ENCODE data around the gene DCPS. TPM values are rescaled to one million over a fixed set of nuclear protein-coding genes. Genes with fewer than 3 reads are reported as not detected.

Gene DCPS
- total RNA-seq, 1 experiment from 2014 or later, result 26.2 TPM

DNA sequence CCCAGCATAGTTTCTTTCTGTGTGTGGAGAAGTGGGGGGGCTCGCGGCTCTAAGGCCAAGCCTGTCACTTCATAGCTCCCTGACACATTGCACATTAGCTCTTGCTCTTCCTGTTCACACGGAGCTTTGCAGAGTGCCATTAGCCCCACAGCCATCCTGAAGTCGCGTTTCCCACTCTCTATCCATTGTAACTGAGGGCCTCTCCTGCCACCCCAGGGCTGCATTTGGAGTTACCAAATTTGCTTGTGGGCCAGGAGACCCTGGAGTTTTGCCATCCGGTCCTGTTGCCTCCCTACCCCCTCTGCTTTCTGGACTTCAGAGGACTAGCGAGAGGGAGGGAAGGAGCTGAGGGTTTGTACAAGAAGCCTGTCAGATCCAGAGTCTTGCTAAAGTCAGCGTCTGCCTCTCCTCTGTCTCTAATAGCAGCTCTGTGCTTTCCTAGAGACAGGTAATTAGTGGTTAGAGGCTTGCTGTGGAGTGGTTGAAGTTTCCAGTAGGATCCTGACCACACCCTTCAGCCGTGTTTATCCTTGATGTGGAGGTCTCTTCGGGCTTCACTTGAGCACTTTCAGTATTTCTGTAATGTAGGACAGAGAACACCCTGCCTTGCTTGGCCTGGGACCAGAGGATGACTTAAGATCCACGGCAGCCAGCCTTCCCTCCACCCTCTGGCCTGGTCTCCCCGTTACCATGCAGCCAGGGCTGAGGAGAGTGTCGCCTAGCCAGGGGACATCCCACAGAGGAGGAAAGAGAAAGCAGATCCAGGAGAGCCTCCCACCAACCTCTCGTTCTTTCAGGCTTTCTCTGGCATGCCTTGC lies 14.1 kb downstream of the DCPS start:
- H3K36me3 Mint-ChIP-seq, result peaks cover 23% of the 10 kb centered on the region
- DNase-seq (ENCODE audit: low spot score), result no peak
- peaks cover 5% of the 10 kb centered on the region; the same call in 1 of the 2 replicates for H3K9me3 Mint-ChIP-seq
- H3K4me3 Mint-ChIP-seq, result no peak overlapping the region
- ChIA-PET CTCF (interaction anchor here (1.0 kb wide), 1 partner anchor 35 kb away, joined by 3 read pairs; no protein-coding TSS in a partner anchor), POLR2A (no interaction called here)
- TF ChIP-seq, protein P1, sequence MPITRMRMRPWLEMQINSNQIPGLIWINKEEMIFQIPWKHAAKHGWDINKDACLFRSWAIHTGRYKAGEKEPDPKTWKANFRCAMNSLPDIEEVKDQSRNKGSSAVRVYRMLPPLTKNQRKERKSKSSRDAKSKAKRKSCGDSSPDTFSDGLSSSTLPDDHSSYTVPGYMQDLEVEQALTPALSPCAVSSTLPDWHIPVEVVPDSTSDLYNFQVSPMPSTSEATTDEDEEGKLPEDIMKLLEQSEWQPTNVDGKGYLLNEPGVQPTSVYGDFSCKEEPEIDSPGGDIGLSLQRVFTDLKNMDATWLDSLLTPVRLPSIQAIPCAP (CRISPR knock-in tag; IDR thresholded peaks at IDR 0.05), result no peak
- TF ChIP-seq, protein P2, sequence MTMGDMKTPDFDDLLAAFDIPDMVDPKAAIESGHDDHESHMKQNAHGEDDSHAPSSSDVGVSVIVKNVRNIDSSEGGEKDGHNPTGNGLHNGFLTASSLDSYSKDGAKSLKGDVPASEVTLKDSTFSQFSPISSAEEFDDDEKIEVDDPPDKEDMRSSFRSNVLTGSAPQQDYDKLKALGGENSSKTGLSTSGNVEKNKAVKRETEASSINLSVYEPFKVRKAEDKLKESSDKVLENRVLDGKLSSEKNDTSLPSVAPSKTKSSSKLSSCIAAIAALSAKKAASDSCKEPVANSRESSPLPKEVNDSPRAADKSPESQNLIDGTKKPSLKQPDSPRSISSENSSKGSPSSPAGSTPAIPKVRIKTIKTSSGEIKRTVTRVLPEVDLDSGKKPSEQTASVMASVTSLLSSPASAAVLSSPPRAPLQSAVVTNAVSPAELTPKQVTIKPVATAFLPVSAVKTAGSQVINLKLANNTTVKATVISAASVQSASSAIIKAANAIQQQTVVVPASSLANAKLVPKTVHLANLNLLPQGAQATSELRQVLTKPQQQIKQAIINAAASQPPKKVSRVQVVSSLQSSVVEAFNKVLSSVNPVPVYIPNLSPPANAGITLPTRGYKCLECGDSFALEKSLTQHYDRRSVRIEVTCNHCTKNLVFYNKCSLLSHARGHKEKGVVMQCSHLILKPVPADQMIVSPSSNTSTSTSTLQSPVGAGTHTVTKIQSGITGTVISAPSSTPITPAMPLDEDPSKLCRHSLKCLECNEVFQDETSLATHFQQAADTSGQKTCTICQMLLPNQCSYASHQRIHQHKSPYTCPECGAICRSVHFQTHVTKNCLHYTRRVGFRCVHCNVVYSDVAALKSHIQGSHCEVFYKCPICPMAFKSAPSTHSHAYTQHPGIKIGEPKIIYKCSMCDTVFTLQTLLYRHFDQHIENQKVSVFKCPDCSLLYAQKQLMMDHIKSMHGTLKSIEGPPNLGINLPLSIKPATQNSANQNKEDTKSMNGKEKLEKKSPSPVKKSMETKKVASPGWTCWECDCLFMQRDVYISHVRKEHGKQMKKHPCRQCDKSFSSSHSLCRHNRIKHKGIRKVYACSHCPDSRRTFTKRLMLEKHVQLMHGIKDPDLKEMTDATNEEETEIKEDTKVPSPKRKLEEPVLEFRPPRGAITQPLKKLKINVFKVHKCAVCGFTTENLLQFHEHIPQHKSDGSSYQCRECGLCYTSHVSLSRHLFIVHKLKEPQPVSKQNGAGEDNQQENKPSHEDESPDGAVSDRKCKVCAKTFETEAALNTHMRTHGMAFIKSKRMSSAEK (CRISPR knock-in tag; IDR thresholded peaks at IDR 0.05; ENCODE audit: borderline replicate concordance), result no peak
- TF ChIP-seq ZNF121 (CRISPR knock-in tag; IDR thresholded peaks at IDR 0.05) (no peak), NFE2L1 (CRISPR knock-in tag; IDR thresholded peaks at IDR 0.05) (no peak)
- TF ChIP-seq, protein P3, sequence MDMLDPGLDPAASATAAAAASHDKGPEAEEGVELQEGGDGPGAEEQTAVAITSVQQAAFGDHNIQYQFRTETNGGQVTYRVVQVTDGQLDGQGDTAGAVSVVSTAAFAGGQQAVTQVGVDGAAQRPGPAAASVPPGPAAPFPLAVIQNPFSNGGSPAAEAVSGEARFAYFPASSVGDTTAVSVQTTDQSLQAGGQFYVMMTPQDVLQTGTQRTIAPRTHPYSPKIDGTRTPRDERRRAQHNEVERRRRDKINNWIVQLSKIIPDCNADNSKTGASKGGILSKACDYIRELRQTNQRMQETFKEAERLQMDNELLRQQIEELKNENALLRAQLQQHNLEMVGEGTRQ (CRISPR knock-in tag; IDR thresholded peaks at IDR 0.05), result no peak
- H3K27ac Mint-ChIP-seq, result peak overlapping the region; percentile 55
- no peak for ATAC-seq
- no peaks in the 10 kb centered on the region for H3K27me3 Mint-ChIP-seq (ENCODE audit: low read depth)
- no peaks in the 10 kb centered on the region for H3K4me1 Mint-ChIP-seq

DNA sequence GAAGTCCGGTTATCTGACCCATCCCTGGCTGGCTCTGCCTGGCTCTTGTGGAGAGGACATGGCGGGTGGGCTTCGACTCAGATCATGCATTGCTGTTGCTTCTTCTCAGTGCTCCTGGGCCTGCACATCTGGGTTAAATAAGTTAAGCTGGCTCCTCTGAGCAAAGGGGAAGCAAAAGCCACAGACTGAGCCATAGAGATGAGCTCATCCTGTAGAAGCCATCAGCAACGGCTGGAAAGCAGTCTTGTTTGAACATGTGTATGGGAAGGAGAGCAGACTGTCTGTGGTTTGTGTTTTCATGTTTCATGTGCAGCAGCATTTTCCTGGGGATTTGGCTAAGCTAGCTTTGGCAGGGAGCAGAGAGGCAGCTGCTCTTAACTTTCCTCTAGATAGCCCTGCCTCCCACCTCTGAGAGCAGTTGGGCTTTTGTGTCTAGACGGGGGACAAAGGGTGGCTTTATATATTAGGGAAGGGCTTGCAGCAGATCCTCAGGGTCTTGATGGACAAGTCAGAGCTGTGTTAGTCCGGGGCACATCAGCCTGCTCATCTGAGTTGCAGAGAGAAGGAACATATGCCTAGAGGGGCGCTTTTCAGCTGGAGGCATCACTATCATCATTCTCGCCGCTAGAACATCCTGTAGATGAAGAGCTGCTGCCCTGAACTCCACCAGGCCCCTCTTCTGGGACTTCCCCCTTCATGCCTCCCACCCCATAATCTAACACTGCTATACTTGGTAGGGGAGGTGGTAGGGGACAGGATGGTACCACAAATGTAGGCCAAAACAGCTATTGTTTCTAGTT lies 14.9 kb downstream of the DCPS start:
- ChIA-PET POLR2A (no interaction called here), CTCF (interaction anchor here (1.0 to 1.8 kb wide), 2 partner anchors 8 to 35 kb away, joined by 3 to 10 read pairs; no protein-coding TSS in a partner anchor)
- peaks cover 5% of the 10 kb centered on the region; the same call in 1 of the 2 replicates for H3K9me3 Mint-ChIP-seq
- H3K4me3 Mint-ChIP-seq, result no peak overlapping the region
- peaks cover 17% of the 10 kb centered on the region for H3K36me3 Mint-ChIP-seq
- no peak overlapping the region for H3K27ac Mint-ChIP-seq
- ATAC-seq, result no peak
- no peak for DNase-seq (ENCODE audit: low spot score)
- no peaks in the 10 kb centered on the region for H3K4me1 Mint-ChIP-seq
- H3K27me3 Mint-ChIP-seq (ENCODE audit: low read depth), result no peaks in the 10 kb centered on the region
- TF ChIP-seq, protein P4, sequence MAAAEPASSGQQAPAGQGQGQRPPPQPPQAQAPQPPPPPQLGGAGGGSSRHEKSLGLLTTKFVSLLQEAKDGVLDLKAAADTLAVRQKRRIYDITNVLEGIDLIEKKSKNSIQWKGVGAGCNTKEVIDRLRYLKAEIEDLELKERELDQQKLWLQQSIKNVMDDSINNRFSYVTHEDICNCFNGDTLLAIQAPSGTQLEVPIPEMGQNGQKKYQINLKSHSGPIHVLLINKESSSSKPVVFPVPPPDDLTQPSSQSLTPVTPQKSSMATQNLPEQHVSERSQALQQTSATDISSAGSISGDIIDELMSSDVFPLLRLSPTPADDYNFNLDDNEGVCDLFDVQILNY (CRISPR knock-in tag; IDR thresholded peaks at IDR 0.05), result no peak
- TF ChIP-seq, protein P5, sequence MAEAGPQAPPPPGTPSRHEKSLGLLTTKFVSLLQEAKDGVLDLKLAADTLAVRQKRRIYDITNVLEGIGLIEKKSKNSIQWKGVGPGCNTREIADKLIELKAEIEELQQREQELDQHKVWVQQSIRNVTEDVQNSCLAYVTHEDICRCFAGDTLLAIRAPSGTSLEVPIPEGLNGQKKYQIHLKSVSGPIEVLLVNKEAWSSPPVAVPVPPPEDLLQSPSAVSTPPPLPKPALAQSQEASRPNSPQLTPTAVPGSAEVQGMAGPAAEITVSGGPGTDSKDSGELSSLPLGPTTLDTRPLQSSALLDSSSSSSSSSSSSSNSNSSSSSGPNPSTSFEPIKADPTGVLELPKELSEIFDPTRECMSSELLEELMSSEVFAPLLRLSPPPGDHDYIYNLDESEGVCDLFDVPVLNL (CRISPR knock-in tag; IDR thresholded peaks at IDR 0.05; ENCODE audit: borderline replicate concordance, low read depth), result no peak
- no peak for TF ChIP-seq TEAD4 (CRISPR knock-in tag; IDR thresholded peaks at IDR 0.05)
- no peak for TF ChIP-seq ZNF219 (CRISPR knock-in tag; IDR thresholded peaks at IDR 0.05; ENCODE audit: borderline replicate concordance)
- TF ChIP-seq EMX1 (CRISPR knock-in tag; IDR thresholded peaks at IDR 0.05), result no peak
- no peak for TF ChIP-seq ATF1 (CRISPR knock-in tag; IDR thresholded peaks at IDR 0.05)
- TF ChIP-seq, protein P6, sequence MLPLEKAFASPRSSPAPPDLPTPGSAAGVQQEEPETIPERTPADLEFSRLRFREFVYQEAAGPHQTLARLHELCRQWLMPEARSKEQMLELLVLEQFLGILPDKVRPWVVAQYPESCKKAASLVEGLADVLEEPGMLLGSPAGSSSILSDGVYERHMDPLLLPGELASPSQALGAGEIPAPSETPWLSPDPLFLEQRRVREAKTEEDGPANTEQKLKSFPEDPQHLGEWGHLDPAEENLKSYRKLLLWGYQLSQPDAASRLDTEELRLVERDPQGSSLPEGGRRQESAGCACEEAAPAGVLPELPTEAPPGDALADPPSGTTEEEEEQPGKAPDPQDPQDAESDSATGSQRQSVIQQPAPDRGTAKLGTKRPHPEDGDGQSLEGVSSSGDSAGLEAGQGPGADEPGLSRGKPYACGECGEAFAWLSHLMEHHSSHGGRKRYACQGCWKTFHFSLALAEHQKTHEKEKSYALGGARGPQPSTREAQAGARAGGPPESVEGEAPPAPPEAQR (CRISPR knock-in tag; IDR thresholded peaks at IDR 0.05), result no peak
- TF ChIP-seq NFYB (CRISPR knock-in tag; conservative IDR thresholded peaks at IDR 0.05; ENCODE audit: low read depth), result no peak
- TF ChIP-seq JAZF1 (CRISPR knock-in tag; IDR thresholded peaks at IDR 0.05), result no peak
- TF ChIP-seq, protein P7, sequence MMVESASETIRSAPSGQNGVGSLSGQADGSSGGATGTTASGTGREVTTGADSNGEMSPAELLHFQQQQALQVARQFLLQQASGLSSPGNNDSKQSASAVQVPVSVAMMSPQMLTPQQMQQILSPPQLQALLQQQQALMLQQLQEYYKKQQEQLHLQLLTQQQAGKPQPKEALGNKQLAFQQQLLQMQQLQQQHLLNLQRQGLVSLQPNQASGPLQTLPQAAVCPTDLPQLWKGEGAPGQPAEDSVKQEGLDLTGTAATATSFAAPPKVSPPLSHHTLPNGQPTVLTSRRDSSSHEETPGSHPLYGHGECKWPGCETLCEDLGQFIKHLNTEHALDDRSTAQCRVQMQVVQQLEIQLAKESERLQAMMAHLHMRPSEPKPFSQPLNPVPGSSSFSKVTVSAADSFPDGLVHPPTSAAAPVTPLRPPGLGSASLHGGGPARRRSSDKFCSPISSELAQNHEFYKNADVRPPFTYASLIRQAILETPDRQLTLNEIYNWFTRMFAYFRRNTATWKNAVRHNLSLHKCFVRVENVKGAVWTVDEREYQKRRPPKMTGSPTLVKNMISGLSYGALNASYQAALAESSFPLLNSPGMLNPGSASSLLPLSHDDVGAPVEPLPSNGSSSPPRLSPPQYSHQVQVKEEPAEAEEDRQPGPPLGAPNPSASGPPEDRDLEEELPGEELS (CRISPR knock-in tag; IDR thresholded peaks at IDR 0.05), result no peak
- no peak for TF ChIP-seq ZNF138 (CRISPR knock-in tag; conservative IDR thresholded peaks at IDR 0.05)
- TF ChIP-seq GTF2I (CRISPR knock-in tag; conservative IDR thresholded peaks at IDR 0.05), result no peak
- TF ChIP-seq GRHL2 (CRISPR knock-in tag; IDR thresholded peaks at IDR 0.05; ENCODE audit: insufficient replicate concordance, severe bottlenecking), result no peak
- TF ChIP-seq, protein P3 (CRISPR knock-in tag; IDR thresholded peaks at IDR 0.05), result no peak
- no peak for TF ChIP-seq ZNF396 (CRISPR knock-in tag; IDR thresholded peaks at IDR 0.05; ENCODE audit: borderline replicate concordance)
